ENCODE measurements around the gene SLC47A1.

- TF ChIP-seq POLR2AphosphoS5 (IDR thresholded peaks at IDR 0.05; ENCODE audit: low read depth, low read length) (no peak), POLR2A (IDR thresholded peaks at IDR 0.05; ENCODE audit: low read depth, low read length) (no peak), TAF1 (IDR thresholded peaks at IDR 0.05; ENCODE audit: low read depth, low read length) (no peak), POU2F2 (IDR thresholded peaks at IDR 0.05; ENCODE audit: low read depth, low read length) (no peak), SPI1 (IDR thresholded peaks at IDR 0.05; ENCODE audit: low read depth, low read length) (no peak)
Measured at GRCh38 chr17:19573075-19573474, 39.4 kb downstream of the SLC47A1 start.
